Neural cell (in vitro differentiated cells): Measurements from ENCODE around the gene DGKZ.

ENCODE experiments used
- EP300 ChIP-seq: fragments of 450-650 bp; conservative IDR thresholded peaks from 2 replicates; pipeline ENCODE4 v1.6.1; 2014; ENCODE audit warnings: antibody characterized with exemption, mild to moderate bottlenecking, moderate library complexity; ENCODE audit not compliant: poor library complexity, severe bottlenecking
- EZH2 ChIP-seq: fragments of 200-600, 300-800 bp; shearing (Covaris generic), sonication (generic); IDR thresholded peaks from 2 replicates; pipeline ENCODE4 v1.6.1; 2014; ENCODE audit warnings: antibody characterized with exemption, low read length, borderline replicate concordance, mild to moderate bottlenecking; ENCODE audit not compliant: insufficient read depth, poor library complexity, severe bottlenecking
- RAD21 ChIP-seq: fragments of 450-650 bp; conservative IDR thresholded peaks from 2 replicates; pipeline ENCODE4 v1.6.1; 2014; ENCODE audit warnings: antibody characterized with exemption, mild to moderate bottlenecking, moderate library complexity
- SMC3 ChIP-seq: fragments of 450-650 bp; conservative IDR thresholded peaks from 2 replicates; pipeline ENCODE4 v1.6.1; 2014; ENCODE audit warnings: antibody characterized with exemption, mild to moderate bottlenecking, moderate library complexity; ENCODE audit not compliant: poor library complexity
- TAF1 ChIP-seq: IDR thresholded peaks from 2 replicates; pipeline ENCODE4 v1.6.1; 2012; ENCODE audit warnings: low read depth
- TF ChIP-seq, protein P1 (sequence below): fragments of 450-650 bp; IDR thresholded peaks from 2 replicates; pipeline ENCODE4 v1.5.1; 2014; ENCODE audit warnings: antibody characterized with exemption, mild to moderate bottlenecking, moderate library complexity; ENCODE audit not compliant: poor library complexity, severe bottlenecking
- TF ChIP-seq, protein P2 (sequence below): IDR thresholded peaks from 2 replicates; pipeline ENCODE4 v1.6.1; 2012; ENCODE audit warnings: borderline replicate concordance

DNA sequence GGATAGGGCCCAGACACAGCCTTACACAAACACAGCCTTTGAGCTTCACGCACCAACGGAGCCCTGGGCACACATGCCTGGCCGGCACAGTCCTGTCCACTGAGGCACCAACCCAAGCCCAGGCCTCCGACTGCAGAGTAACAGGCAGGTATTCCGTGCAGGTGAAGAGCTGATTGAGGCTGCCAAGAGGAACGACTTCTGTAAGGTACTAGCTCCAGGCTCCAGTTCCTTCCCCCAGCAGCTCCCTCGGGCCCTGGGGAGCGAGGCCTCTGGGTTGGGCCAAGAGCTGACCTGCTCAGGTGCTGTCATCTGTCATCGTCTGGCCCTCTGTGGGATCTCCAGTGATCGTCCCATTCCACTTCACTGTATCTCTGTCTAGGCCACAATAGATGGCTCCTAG, 31.0 kb downstream of the DGKZ start:
- TF ChIP-seq, protein P1, sequence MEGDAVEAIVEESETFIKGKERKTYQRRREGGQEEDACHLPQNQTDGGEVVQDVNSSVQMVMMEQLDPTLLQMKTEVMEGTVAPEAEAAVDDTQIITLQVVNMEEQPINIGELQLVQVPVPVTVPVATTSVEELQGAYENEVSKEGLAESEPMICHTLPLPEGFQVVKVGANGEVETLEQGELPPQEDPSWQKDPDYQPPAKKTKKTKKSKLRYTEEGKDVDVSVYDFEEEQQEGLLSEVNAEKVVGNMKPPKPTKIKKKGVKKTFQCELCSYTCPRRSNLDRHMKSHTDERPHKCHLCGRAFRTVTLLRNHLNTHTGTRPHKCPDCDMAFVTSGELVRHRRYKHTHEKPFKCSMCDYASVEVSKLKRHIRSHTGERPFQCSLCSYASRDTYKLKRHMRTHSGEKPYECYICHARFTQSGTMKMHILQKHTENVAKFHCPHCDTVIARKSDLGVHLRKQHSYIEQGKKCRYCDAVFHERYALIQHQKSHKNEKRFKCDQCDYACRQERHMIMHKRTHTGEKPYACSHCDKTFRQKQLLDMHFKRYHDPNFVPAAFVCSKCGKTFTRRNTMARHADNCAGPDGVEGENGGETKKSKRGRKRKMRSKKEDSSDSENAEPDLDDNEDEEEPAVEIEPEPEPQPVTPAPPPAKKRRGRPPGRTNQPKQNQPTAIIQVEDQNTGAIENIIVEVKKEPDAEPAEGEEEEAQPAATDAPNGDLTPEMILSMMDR: no peak
- TF ChIP-seq, protein P2, sequence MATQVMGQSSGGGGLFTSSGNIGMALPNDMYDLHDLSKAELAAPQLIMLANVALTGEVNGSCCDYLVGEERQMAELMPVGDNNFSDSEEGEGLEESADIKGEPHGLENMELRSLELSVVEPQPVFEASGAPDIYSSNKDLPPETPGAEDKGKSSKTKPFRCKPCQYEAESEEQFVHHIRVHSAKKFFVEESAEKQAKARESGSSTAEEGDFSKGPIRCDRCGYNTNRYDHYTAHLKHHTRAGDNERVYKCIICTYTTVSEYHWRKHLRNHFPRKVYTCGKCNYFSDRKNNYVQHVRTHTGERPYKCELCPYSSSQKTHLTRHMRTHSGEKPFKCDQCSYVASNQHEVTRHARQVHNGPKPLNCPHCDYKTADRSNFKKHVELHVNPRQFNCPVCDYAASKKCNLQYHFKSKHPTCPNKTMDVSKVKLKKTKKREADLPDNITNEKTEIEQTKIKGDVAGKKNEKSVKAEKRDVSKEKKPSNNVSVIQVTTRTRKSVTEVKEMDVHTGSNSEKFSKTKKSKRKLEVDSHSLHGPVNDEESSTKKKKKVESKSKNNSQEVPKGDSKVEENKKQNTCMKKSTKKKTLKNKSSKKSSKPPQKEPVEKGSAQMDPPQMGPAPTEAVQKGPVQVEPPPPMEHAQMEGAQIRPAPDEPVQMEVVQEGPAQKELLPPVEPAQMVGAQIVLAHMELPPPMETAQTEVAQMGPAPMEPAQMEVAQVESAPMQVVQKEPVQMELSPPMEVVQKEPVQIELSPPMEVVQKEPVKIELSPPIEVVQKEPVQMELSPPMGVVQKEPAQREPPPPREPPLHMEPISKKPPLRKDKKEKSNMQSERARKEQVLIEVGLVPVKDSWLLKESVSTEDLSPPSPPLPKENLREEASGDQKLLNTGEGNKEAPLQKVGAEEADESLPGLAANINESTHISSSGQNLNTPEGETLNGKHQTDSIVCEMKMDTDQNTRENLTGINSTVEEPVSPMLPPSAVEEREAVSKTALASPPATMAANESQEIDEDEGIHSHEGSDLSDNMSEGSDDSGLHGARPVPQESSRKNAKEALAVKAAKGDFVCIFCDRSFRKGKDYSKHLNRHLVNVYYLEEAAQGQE: no peak
- no peak for TF ChIP-seq EZH2
- no peak for TF ChIP-seq RAD21
- TF ChIP-seq EP300: no peak
- no peak for TF ChIP-seq SMC3
- no peak for TF ChIP-seq TAF1
